Hepatocyte (in vitro differentiated cells): Measurements from ENCODE around the gene ZBTB16. TPM values are rescaled to one million over a fixed set of nuclear protein-coding genes. Genes with fewer than 3 reads are reported as not detected.

ENCODE experiments used
- DNase-seq: peaks from one replicate; pipeline ENCODE4 v3.0.0-alpha.2; 2016; ENCODE audit warnings: low spot score
- H2AFZ ChIP-seq: fragments of 200-600 bp; sonication (generic); 2 replicates; pipeline ENCODE4 v1.6.0; 2016; ENCODE audit warnings: antibody characterized with exemption, mild to moderate bottlenecking
- H3K27ac ChIP-seq: fragments of 200-600 bp; sonication (generic); 2 replicates; pipeline ENCODE4 v1.5.1; 2016; ENCODE audit warnings: mild to moderate bottlenecking
- H3K27me3 ChIP-seq: fragments of 200-600 bp; sonication (generic); 2 replicates; pipeline ENCODE4 v1.6.1; 2016
- H3K36me3 ChIP-seq: fragments of 200-600 bp; sonication (generic); replicated peaks from 2 replicates; pipeline ENCODE4 v1.5.1; 2016; ENCODE audit warnings: low read depth; ENCODE audit not compliant: insufficient read depth
- H3K4me1 ChIP-seq: fragments of 200-600 bp; sonication (generic); 2 replicates; pipeline ENCODE4 v1.5.1; 2016; ENCODE audit warnings: mild to moderate bottlenecking, moderate library complexity; ENCODE audit not compliant: insufficient read depth
- H3K4me2 ChIP-seq: fragments of 200-600 bp; sonication (generic); 2 replicates; pipeline ENCODE4 v1.6.0; 2016
- H3K4me3 ChIP-seq: fragments of 200-600 bp; sonication (generic); 2 replicates; pipeline ENCODE4 v1.5.1; 2016; ENCODE audit warnings: mild to moderate bottlenecking
- H3K79me2 ChIP-seq: fragments of 200-600 bp; sonication (generic); 2 replicates; pipeline ENCODE4 v1.6.0; 2017; ENCODE audit warnings: mild to moderate bottlenecking
- H3K9me2 ChIP-seq: fragments of 200-600 bp; sonication (generic); replicated peaks from 2 replicates; pipeline ENCODE4 v1.6.0; 2017; ENCODE audit warnings: mild to moderate bottlenecking; ENCODE audit not compliant: insufficient read depth
- H3K9me3 ChIP-seq: fragments of 200-600 bp; sonication (generic); 2 replicates; pipeline ENCODE4 v1.5.1; 2016; ENCODE audit warnings: low read depth, mild to moderate bottlenecking
- H4K20me1 ChIP-seq: fragments of 200-600 bp; sonication (generic); 2 replicates; pipeline ENCODE4 v1.6.0; 2016; ENCODE audit warnings: mild to moderate bottlenecking; ENCODE audit not compliant: insufficient read depth, poor library complexity, severe bottlenecking
- CTCF ChIP-seq: fragments of 200-600 bp; sonication (generic); IDR thresholded peaks from 2 replicates; pipeline ENCODE4 v1.5.1; 2016; ENCODE audit warnings: antibody characterized with exemption, mild to moderate bottlenecking; ENCODE audit not compliant: poor library complexity
- EZH2 ChIP-seq: fragments of 200-600 bp; sonication (generic); IDR thresholded peaks from 2 replicates; pipeline ENCODE4 v1.6.1; 2016; ENCODE audit warnings: antibody characterized with exemption, mild to moderate bottlenecking, borderline replicate concordance
- EZH2phosphoT487 ChIP-seq: fragments of 200-600 bp; sonication (generic); IDR thresholded peaks from one replicate; pipeline ENCODE4 v1.6.1; 2018; ENCODE audit warnings: antibody characterized with exemption, mild to moderate bottlenecking, low read depth, moderate library complexity; ENCODE audit not compliant: unreplicated experiment, severe bottlenecking
- WGBS: methylation state at CpG from one replicate; pipeline ENCODE4 v1.1.6; 2016; ENCODE audit warnings: low lambda C conversion rate; ENCODE audit errors: missing lambda C conversion rate; 5-methylcytosine and 5-hydroxymethylcytosine counted together
- polyA plus RNA-seq: library from polyadenylated mRNA; unstranded; fragments of >200 nt; fragmentation: Nextera tagmentation; extraction: Ambion mirVana; gene quantifications from 2 replicates; pipeline ENCODE4 v1.2.1, GENCODE V29; 2016
- total RNA-seq: library from RNA; depleted of rRNA; stranded (reverse); fragments of >200 nt; gene quantifications from 2 replicates; pipeline ENCODE4 v1.2.3, GENCODE V29; 2014

Gene ZBTB16
- total and polyA plus RNA-seq, 2 experiments from 2014 or later, result 30.1 to 52.3 TPM

DNA sequence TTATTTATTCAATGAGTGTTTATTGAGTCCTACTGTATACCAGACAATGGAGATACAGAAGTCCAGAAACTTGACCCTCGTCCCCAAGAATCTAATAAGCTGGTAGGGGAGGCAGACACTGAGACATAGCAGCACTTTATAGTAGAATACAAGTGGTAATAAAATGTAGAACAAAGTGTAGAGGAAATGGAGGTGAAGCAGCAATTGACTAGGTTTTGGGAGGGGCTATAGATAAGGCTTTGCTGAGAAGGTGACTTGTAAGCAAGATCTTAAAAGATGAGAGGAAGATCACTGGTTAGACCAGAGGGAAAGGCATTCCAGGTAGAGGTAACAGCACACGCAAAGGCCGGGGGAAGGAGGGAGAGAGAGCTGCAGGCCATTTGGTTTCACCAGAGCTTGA, 57.3 kb downstream of the ZBTB16 start:
- Histone ChIP-seq H3K79me2 (peaks cover 86% of the 10 kb centered on the region), H3K27me3 (no peaks in the 10 kb centered on the region), H3K36me3 (no peaks in the 10 kb centered on the region), H3K4me2 (no peak overlapping the region), H4K20me1 (peaks cover 5% of the 10 kb centered on the region), H3K27ac (no peak overlapping the region), H3K9me3 (no peaks in the 10 kb centered on the region), H3K4me1 (peaks cover 24% of the 10 kb centered on the region), H3K9me2 (no peaks in the 10 kb centered on the region), H2AFZ (no peak overlapping the region), H3K4me3 (no peak overlapping the region)
- DNase-seq, result no peak
- 74% methylated on average over 3 of the region's 3 CpGs for WGBS
- no peak for TF ChIP-seq CTCF
- TF ChIP-seq EZH2phosphoT487, result no peak
- TF ChIP-seq EZH2, result no peak

DNA sequence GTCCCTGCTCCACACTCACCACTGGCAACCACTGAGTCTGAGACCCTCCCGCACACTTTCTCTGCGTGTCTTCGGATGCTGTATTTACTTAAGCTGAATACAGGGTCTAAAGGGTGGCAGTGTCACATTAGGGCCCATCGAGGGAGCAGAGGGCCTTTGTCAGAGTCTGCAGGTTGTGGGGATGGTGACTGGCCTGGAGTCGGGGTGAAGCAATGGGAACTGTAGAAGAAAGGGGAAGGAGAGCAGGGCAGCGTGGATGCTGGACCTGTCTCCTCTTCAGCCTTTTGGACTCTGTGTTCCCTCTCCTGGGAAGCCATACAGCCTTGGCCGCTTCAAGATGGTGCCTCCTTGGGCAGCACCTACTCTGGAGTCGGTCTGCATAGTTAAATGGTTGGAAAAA, 61.1 kb downstream of the ZBTB16 start:
- 97% methylated on average over 8 of the region's 8 CpGs for WGBS
- Histone ChIP-seq H3K9me2 (no peaks in the 10 kb centered on the region), H3K27ac (no peak overlapping the region), H3K27me3 (no peaks in the 10 kb centered on the region), H3K36me3 (no peaks in the 10 kb centered on the region), H3K9me3 (no peaks in the 10 kb centered on the region), H3K4me1 (peaks cover 27% of the 10 kb centered on the region), H2AFZ (no peak overlapping the region), H3K79me2 (peaks cover 84% of the 10 kb centered on the region), H3K4me3 (no peak overlapping the region), H4K20me1 (peaks cover 7% of the 10 kb centered on the region), H3K4me2 (no peak overlapping the region)
- no peak for DNase-seq
- no peak for TF ChIP-seq EZH2phosphoT487
- TF ChIP-seq CTCF, result no peak
- no peak for TF ChIP-seq EZH2

GRCh38 chr11:114121138-114121537, 61.6 kb downstream of the ZBTB16 start:
- TF ChIP-seq CTCF (no peak), EZH2phosphoT487 (no peak)
- no peak overlapping the region for H3K4me3 ChIP-seq
- H3K79me2 ChIP-seq, result peaks cover 82% of the 10 kb centered on the region
- no peak overlapping the region for H3K4me2 ChIP-seq
- no peak overlapping the region for H3K27ac ChIP-seq
- H3K36me3 ChIP-seq, result no peaks in the 10 kb centered on the region
- H3K4me1 ChIP-seq, result peaks cover 23% of the 10 kb centered on the region
- peaks cover 7% of the 10 kb centered on the region for H4K20me1 ChIP-seq
- no peak for DNase-seq
- no peaks in the 10 kb centered on the region for H3K9me3 ChIP-seq
- no peak overlapping the region for H2AFZ ChIP-seq
- WGBS, result 94% methylated on average over 6 of the region's 6 CpGs
- no peaks in the 10 kb centered on the region for H3K9me2 ChIP-seq
- H3K27me3 ChIP-seq, result no peaks in the 10 kb centered on the region

GRCh38 chr11:114121804-114122504, 62.4 kb downstream of the ZBTB16 start:
- Histone ChIP-seq H4K20me1 (peaks cover 7% of the 10 kb centered on the region), H2AFZ (no peak overlapping the region), H3K27me3 (no peaks in the 10 kb centered on the region), H3K4me3 (no peak overlapping the region), H3K36me3 (no peaks in the 10 kb centered on the region), H3K9me2 (no peaks in the 10 kb centered on the region), H3K79me2 (peaks cover 81% of the 10 kb centered on the region), H3K9me3 (no peaks in the 10 kb centered on the region), H3K27ac (peak overlapping the region; percentile 17), H3K4me2 (peak overlapping the region; percentile 4), H3K4me1 (peaks cover 14% of the 10 kb centered on the region)
- WGBS, result 62% methylated on average over 6 of the region's 6 CpGs
- DNase-seq, result no peak
- no peak for TF ChIP-seq CTCF
- TF ChIP-seq EZH2phosphoT487, result no peak
- TF ChIP-seq EZH2, result no peak
